NAMALWA (cell line): Measurements from ENCODE around the gene SPEG.

ENCODE experiments used
- DNase-seq: peaks from one replicate; pipeline ENCODE4 v3.0.0-alpha.2; 2015; ENCODE audit warnings: low spot score

The SPEG gene

GRCh38 chr2:219444566-219445091, 10.0 kb downstream of the SPEG start:
- DNase-seq: no peak

GRCh38 chr2:219445220-219445640, 10.6 kb downstream of the SPEG start:
- DNase-seq: no peak

DNA sequence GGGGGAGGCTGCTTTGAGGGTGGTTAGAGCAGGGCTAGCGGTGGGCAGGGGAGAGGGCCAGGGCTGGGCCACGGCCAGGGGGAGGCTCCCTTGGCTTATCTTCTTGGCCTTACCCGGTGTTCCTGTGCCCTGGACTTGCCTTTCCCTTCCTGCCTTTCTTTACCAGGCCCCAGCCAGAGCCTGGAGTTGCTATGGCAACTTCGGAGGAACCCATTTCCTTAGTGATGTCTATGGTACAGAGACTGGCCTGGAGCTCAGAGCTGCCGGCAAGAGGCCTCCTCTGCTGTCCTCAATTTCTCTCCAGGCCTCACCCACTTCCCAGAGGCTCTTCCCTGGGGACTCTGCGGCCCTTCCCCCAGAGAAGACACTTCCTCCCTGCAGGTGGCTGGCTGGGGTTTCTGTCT, 11.5 kb downstream of the SPEG start:
- DNase-seq: peak; percentile 23

DNA sequence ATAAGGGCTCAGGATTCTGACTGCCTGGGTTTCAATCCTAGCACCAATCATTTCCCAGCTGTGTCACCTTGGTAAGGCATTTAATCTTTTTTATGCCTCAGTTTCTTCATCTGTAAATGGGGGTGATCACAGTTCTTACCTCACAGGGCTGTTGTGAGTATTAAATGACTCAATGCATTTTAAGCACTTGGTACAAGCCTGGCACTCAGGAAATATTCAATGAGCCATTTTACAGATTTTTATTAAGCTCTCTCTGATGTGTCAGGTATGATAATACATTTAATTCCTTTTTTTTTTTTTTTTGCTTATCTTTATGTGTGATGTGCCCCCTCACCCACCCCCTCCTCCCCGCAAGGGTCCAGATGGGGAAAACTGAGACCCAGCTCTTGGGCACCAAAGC, 12.0 kb downstream of the SPEG start:
- no peak for DNase-seq

- DNase-seq: no peak
Measured at GRCh38 chr2:219447242-219448098, 12.8 kb downstream of the SPEG start.

DNA sequence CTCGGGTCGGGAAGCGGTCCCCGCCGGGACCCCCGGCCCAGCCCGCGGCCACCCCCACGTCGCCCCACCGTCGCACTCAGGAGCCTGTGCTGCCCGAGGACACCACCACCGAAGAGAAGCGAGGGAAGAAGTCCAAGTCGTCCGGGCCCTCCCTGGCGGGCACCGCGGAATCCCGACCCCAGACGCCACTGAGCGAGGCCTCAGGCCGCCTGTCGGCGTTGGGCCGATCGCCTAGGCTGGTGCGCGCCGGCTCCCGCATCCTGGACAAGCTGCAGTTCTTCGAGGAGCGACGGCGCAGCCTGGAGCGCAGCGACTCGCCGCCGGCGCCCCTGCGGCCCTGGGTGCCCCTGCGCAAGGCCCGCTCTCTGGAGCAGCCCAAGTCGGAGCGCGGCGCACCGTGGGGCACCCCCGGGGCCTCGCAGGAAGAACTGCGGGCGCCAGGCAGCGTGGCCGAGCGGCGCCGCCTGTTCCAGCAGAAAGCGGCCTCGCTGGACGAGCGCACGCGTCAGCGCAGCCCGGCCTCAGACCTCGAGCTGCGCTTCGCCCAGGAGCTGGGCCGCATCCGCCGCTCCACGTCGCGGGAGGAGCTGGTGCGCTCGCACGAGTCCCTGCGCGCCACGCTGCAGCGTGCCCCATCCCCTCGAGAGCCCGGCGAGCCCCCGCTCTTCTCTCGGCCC, 13.6 kb downstream of the SPEG start:
- DNase-seq: no peak

- no peak for DNase-seq
Measured at GRCh38 chr2:219448776-219449341, 14.2 kb downstream of the SPEG start.

- DNase-seq: no peak
Measured at GRCh38 chr2:219449609-219450008, 15.0 kb downstream of the SPEG start.

DNA sequence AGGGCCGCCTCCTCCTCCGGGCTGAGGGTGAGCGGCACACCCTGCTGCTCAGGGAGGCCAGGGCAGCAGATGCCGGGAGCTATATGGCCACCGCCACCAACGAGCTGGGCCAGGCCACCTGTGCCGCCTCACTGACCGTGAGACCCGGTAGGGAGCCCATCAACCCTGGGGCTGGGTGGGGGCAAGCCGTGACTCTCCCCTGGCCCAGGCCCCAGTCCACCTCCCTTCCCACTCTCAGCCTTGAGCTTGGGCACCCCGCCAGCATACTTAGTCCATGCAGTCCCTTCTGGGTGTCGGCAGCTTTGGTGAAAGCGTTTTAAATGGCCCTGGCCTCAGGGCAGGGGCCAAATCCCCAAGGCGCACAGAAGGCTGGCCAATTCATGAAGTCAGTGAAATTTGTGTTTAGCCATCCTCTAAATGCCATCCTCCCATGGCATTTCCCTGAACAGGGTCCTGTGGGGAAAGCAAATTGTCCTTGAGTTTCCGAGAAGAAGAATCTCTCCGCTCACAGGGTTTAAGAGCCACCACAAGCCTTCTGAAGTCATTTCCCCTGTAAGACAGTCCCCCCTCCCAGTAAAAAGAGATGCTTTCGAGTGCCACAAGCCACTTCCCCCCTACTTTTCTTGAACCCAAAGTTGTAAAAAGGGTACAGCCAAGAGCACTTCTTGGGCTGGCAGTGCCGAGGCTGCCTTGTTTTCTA, 17.2 kb downstream of the SPEG start:
- no peak for DNase-seq

- no peak for DNase-seq
Measured at GRCh38 chr2:219452361-219453317, 18.0 kb downstream of the SPEG start.

DNA sequence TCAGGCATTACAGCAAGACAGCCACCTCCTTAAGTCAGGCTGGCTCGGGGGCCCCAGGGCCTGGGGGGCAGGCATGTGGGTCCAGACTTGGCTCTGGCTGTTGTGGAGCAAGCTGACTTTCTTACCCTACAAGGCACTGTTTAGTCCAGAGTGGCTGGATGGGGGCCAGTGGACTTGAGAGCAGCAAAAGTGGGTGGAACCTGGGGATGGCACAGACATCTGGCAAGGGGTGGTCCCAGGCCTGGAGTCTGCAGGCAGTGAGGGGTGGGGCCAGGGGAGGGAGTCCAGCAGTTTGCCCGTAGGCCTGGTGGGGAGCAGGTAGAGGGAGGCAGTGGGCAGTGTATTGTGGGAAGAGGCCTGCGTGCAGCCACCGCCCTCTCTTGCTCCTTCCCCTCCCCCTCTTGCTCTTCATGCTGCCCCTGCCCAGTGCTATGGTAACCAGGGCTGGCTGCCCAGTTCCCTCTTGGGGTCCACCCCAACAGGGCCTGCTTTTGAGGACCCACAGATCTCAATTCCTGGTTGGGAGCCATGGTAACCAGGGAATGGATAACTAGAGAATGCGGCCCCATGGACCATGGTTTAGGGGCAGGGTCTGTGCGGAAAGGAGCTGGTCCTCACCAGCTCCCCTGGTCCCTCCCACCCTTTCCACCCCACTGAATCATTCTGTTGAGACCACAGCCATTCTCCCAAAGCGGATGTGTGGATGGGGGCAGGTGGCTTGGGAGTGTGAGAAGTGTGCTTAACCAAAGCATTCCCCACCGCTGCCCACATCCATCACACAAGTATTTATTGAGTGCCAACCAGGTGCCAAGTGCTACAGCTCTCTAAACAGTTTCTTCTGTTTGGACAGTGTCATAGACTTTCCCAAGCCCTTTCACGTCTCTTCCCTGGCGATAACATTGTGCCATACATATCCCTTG, 19.3 kb downstream of the SPEG start:
- DNase-seq: no peak

- no peak for DNase-seq
Measured at GRCh38 chr2:219455581-219455980, 20.9 kb downstream of the SPEG start.

DNA sequence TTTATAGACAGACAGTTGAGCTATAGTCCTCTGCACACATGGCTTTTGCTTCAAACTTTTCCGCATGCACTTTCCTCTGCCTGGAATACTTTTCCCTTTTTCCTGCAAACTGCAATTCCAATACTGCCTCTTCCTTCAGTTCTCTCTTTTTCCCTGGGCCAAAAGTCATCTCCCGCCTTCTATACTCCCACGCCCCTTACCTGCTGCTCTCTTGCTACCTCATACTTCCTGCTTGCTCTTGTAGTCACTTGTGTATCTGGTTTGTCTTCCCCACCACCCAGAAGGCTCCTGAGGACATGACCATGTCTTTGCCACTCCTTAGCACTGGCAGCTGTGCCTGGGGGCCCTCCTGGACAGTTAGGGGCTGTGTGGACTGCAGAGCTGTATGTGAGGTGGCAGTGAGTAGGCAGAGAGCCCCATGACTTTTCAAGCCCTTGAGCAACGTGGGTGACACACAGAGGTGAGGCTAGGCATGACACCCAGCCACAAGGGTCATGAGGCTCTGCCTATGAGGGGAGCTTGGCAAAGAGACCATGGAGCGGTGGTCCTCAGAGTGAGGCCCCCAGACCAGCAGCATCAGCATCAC, 23.2 kb downstream of the SPEG start:
- DNase-seq: peak; percentile 66

DNA sequence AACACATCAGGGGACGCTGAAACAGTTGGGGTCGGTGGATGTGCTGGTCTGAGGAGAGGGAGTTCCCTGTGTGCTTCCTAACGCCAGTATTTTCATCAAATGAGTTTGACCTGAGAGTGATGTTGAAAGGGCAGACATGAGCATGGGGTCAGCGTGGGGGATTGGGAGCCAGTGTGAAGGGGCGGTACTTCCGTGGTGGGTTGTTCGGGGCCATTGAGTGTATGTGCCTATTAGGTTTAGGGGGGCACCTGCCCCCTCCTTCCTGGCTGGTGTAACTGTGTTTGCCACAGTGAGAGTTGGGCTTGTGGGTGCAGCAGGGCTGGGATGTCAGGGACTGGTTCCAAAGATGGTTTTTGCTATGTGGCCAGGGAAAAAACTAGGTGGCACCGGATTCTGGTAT, 24.4 kb downstream of the SPEG start:
- DNase-seq: no peak

- peak; percentile 65 for DNase-seq
Measured at GRCh38 chr2:219459460-219460311, 25.0 kb downstream of the SPEG start.

GRCh38 chr2:219460424-219460926, 25.8 kb downstream of the SPEG start:
- no peak for DNase-seq

DNA sequence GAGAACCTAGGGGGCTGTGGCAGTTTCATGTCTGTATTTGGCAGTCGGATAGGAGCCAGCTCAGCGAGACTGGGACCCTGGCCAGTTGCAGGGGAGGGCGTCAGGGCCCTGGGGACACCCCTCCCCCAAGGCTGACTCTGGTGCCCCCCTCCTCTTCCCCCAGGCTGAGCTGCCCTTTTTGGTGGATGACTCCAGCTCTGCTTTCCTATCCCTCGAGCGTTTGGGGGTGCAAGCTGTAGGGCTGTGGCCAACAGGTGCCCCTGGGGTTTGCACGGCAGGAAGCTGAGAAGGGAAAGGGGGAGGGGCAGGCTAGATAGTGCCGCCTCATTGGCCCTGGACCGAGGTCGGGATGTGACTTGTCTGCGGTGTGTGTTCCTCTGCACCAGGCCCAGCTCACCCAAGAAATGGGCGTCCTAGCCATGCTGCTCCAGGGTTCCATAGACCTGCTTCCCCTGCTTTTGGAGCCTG, 26.4 kb downstream of the SPEG start:
- no peak for DNase-seq

DNA sequence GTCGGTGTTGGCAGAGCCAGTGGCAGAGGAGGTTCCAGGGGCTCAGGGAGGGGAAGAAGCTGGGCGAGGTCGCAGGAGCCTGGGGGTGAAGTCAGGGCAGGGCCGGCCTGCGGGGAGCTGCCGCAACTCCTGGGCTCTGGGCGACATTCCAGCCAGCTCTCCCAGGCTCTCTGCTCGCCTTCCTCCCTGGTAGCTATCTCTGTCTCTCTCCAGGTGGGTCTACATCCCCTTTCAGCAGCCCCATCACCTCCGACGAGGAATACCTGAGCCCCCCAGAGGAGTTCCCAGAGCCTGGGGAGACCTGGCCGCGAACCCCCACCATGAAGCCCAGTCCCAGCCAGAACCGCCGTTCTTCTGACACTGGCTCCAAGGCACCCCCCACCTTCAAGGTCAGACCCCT, 27.0 kb downstream of the SPEG start:
- no peak for DNase-seq
